Activated CD4-positive, CD25-positive, alpha-beta regulatory T cell (primary cell): ENCODE results near the gene GPR31.

ENCODE experiments used
- DNase-seq, 4 experiments: peaks; one replicate each; lab custom pipeline; 2025; lab: John Stamatoyannopoulos, UW

The GPR31 gene

DNA sequence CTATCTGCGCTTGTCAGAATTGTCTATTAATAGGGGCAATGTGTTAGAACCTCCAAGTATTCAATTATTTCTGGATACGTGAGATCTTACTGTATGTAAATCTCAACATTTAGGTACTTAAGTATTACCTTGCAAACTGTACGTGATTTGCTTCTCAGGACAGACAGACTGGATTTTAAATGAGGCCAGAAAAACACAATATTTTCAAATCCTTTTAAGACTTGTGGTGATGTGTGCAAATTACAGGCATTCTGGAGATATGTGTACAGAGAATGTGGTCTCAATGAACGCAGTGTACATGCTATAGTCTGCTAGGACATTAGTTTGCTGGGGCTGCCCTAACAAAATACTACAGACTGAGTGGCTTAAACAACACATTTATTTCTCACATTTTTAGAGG, 18.0 kb downstream of the GPR31 start:
- DNase-seq: no peak

DNA sequence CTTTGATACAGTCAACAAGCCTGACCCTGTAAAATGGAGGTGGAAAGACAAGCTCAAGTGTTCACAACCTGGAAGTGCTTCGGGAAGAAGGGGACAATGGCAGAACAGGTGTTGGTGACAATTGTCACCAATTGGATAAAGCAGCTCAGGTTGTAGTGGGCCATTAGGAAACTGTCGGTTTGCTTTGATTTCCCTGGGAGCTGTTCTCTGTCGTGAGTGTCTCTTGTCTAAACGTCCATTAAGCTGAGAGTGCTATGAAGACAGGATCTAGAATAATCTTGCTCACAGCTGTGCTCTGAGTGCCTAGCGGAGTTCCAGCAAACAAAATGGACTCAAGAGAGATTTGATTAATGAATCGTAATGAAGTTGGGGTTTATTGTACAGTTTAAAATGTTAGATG, 19.9 kb downstream of the GPR31 start:
- no peak for DNase-seq

DNA sequence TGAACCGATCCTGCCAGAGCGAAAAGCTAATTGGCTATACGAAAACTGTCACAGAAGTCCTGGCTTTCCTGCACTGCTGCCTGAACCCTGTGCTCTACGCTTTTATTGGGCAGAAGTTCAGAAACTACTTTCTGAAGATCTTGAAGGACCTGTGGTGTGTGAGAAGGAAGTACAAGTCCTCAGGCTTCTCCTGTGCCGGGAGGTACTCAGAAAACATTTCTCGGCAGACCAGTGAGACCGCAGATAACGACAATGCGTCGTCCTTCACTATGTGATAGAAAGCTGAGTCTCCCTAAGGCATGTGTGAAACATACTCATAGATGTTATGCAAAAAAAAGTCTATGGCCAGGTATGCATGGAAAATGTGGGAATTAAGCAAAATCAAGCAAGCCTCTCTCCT, 20.7 kb downstream of the GPR31 start:
- DNase-seq: no peak

DNA sequence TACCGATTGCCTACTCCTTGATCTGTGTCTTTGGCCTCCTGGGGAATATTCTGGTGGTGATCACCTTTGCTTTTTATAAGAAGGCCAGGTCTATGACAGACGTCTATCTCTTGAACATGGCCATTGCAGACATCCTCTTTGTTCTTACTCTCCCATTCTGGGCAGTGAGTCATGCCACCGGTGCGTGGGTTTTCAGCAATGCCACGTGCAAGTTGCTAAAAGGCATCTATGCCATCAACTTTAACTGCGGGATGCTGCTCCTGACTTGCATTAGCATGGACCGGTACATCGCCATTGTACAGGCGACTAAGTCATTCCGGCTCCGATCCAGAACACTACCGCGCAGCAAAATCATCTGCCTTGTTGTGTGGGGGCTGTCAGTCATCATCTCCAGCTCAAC, 21.4 kb downstream of the GPR31 start:
- DNase-seq: no peak

DNA sequence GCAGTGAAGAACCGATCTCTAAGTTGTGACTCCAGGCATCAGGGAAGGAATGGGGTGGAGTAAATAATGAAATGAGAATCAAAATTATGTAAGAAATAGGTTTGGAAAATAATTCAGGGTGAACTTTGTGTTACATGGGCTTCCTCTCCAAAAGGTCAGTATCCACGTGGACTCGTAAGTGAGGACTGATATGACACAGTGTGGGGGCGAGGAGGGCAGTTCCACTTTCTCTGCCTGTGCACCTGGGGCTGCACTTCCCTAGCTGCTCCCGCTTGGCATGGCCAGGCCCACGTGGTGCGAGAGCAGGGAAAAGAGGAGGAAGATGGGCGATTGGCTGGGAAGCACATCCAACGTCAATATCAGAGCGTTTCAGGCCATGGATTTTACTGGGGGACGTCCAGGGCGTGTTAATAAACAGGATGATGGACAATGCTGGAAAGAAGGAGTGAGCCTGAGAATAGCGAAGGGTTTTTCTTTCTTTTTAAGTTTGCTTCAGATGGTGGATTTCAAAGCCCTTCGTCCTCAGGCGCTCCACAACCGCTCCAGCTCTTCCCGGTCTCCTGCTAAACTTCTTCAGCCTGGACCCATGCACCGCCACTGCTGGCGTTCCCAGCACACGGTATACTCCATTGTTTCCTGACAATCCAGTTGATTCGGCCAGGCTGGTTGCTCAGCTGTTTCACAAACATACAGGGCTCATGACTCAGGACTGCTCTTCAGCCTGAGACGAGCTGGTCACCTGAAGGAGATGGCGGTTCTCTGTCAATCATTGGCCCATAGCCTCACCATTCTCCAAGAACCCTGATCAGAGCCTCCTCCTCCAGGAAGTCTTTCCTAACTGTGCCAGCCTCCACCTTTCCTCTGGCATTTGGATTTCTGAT, 23.1 kb downstream of the GPR31 start:
- no peak for DNase-seq

DNA sequence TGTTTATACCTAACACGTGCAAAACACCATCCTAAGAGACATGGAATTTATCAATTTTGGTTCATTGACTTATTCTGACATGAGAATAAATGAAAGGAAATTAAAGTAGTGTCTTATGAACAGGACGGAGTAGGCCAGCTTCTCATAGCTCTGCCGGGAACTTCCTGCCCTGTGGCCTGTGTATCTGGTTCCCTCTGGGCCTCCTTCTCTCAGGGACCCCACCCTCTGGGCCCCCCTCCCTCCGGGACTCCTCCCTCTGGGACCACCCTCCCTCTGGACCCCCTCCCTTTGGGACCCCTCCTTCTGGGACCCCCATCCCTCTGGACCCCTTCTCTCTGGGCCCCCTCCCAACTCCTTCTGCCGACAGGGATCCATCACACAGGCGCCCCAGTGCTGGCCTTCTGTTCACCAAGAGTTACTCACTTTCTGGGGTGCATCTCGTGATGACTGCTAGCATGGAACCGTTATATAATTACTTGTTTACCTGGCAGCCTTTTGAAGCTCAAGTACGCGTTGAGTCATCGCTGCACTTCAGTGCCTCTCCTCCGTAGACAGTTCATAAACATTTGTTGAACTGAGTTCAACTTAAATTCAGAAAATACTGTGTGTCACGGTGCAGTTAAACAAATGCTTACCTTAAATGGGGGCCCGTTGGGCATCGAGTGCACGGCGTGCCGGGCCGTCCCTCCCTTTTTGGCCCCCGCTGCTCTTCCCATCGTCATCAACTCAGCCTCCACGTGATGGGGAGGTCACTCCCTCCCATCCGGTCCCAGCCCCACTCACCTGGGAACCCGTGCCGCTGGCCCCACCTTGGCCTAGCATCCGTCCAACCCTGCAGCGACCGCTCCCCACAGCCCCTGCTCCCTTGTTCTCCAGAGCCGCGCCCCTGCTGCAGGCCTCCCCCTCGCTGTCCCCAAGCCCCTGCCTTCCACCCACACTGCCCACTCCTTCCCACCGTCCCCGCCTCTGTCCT, 26.8 kb downstream of the GPR31 start:
- no peak for DNase-seq

DNA sequence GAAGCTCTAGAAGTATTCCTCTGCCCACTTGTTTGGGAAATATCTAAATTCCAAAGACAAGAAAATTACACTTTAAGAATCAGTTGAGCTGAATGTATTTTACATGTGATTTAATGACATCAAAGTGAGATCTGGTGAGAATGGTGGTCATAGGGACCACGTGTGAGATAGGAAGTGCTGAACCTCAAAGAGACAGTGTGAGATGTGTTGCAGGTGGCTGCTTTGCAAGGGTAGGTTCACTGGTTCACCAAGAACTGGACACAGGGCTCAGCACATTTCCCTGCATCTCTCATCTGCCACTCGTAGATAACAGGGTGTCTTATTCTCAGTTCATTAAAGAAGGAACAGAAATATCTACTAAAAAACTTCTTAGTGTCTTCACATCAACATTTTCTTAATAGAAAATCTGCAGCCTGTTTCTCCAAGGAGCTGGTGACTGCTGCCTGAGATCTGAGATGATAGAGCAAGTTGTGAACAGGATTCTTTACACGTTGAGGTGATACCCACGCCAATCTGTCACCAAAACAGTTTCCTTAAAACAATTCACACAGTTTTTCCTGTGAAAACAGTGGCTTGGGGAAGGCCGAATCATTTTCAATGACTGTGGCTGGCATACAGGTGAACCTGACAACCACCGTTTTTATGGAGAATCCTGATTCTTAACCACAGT, 27.6 kb downstream of the GPR31 start:
- no peak for DNase-seq

DNA sequence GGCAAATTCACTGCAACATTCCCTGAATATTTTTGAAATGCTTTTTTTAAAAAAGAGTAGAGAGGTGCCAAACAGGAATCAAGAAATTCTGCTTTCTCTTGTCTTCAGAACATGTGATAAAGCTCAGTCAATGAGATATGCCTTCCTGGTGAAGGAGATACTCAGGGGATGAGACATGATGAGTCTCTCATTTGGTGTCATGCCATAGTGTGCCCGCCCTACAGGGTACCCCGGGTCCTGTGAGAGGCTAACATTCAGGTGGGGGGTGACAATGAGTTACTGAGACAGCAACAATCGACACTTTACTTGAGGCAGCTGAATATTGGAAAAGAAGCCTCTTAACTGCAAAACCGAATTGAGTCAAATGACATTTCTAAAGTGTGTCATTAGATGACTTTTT, 28.2 kb downstream of the GPR31 start:
- DNase-seq: no peak

DNA sequence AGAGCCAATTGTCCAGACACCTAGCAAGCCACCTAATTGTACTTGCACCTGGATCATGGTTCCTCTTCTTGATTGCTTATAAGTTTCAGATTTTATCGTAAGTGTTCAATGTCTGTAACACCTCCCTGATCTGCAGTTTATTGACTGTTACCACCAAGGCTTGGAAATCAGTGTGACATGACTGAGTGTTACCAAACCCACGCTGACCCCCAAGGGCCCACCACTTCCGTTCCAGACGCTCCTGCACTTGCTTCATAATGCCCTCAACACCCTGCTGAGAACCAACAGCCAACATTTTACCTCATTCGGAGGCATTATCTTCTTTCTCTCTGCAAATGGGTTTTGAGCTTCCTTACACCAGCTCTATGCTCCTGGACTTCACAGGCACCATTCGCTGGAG, 28.6 kb downstream of the GPR31 start:
- no peak for DNase-seq

DNA sequence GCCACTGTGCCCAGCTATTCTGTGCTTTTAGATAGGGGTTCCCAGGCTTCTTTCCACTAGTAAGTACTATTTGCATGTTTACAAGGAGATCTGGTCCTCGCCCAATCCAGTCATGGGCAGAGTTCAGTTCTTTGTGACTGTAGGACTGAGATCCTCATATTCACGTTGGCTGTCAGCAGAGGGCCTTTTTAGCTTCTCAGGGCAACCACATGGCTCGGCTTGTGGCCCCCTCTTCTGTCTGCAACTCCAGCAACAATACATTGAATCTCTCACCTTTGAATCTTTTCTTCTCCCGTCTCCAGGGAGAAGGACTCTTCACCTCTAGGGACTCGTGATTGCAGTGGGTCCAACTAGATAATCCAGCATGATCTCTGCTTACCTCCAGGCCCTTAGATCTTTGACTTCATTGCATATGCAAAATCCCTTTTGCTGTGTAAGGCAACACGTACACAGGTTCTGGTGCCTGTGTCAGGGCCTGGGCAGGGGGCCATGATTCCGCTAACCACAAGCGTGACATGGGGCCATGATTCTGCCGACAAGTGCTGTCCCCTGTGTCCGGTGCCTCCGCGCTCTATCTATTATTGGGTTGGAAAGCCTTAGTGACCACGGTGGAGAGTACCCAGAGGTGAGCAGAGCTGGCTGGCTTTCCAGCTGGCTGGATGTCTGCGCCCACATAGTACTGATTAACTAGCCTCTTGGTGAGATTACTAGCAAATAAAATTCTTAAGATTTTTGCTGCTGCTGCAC, 29.8 kb downstream of the GPR31 start:
- DNase-seq: no peak

DNA sequence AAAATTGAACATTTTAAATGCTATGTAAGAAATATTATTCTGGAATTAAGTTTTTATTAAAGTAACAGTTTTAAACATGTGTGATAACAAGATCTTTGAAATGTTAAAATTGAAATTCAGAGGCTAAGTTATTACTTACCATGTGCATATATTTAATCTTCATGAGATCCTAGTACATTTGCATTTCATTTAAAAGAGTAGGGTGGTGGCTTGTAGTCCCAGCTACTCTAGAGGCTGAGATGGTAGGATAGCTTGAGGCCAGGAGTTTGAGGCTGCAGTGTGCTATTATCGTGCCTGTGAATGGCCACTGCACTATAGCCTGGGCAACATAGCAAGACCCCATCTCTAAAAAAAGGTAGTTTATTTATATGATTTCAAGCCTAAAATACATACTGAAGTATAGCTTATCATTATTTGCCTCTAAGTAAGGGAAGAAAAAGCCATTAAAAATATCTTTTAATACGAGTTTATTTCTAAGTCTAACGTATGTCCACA, 31.9 kb downstream of the GPR31 start:
- no peak for DNase-seq

DNA sequence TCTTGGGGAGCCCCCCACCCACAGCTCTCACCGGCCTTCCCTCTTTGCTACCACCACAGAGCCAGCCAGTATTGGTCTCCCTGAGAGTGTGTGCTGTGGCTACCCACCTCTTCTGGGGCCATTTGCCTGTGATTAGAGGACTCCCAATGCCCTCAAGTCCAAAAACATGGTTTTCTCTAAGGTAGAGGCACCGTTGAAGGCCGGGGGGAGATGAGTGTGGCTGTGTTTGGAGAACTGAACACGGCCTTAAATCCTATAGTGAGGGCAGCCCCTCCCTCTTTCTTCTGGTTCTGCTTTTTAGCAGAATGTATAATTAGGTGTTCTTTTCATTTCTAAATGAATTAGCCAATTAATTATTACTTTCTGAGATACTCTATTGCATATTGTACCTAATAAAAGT, 32.4 kb downstream of the GPR31 start:
- DNase-seq: no peak

DNA sequence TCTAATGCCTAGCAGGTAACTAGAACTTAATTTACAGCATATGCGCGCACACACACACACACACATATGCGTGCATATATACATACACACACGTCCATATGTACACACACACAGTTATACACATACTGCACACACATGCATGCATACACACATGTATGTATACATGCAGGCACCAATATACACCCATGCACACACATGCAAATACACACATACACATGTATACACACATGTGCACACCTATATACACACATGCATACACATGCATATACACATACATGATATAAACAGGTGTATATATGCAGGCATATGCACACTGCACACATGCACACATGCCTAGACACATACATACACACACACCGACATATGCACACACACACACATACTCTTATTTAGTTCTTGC, 33.0 kb downstream of the GPR31 start:
- DNase-seq: no peak

DNA sequence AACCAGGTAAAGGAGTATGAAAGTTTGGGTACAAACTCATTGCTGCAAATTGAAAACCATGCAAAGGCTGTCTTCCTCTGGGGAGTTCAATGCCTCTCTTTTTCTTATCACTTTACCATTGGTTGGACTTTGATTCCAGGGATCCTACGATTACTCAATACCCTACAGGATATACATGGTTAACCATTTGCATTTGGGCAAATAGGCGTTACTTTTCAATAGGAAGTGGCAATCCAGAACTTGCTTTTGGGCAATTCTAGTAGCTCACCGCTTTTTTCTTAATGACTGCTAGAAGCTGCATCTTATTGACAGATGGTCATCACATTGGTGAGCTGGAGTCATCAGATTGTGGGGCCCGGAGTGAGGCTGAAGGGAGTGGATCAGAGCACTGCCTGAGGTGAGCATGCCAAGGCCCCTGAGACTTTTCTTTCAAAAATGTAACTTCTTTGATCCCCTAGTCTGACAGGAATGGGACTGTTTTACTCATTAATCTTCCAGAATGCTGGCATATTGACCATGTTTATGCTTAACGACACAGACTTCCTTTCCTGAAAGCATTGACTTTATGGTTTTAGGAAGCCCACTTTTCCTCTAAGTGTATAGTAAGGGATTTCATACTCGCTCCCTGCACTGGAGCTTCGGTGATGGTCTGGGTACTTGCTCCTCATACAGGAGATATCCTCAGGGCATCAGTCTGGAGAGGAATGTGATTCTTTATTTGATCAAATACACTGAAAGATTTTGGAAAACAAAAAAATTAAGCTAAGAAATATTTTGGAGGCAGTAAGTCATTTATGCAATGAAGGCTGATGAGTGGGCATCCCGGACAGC, 34.7 kb downstream of the GPR31 start, which contains the start of gene CCR6:
TSS of gene CCR6 (plus strand) at position 270 of the 831 bp plus-strand sequence. CDS start 13,039 bp downstream, outside the sequence.
- no peak for DNase-seq

DNA sequence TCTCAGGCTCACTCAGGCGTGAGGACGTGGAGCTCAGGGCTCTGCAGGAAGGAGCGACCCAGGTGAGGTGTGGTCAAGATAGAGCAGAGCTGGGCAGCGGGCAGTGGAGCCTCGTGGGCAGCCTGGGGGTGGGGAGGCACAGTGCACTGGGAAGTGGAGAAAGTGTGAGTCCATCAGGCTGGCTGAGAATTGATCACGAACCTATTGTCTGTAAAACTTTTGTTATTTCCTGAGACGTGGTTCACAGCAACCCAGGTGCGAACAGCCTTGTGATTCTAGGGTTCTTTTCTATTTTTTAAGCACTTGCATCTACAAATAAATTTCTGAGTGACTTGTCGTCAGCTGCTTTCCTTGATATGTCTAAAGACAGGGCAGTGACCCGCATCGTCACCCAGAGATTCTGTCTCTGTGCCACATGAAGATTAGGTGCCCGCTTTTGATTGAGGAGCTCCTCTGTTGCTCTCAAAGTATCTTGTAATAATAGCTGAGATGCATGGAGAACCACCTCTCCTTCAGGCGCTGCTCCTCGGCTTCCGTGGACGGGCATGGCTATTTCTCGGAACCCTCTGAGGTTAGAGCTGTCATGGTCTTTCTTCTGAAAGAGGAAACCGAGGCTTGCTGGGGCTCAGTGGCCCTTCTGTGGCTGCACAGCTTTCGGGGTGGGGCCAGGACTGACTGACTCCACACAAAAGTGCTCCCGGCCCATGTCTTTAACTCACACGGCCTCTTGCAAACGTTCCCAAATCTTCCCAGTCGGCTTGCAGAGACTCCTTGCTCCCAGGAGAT, 35.5 kb downstream of the GPR31 start:
- DNase-seq: no peak

DNA sequence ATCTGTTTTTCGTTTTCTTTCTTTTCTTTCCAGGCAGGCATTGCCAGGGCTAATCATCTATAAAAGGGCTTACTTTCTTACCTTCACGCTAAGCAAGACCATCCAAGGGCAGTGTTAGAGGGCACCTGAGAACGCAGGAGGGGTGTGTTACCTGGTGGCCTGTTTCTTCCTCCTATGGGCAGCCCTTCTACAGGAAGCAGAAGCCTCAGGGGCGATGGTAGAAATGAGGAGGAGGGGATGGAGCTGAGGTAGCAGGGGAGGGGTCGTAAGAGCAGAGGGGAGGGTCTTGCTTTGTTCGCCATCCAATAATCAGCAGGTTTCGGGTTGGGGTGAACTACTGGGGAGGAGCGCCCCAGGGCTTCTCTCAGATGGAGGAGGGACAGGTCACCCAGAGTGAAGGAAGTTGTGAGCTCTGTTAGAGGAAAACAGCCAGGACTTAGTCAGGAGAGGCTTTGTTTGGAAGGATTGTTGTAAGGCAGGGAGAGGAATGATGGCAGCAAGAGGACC, 36.4 kb downstream of the GPR31 start:
- DNase-seq: no peak

DNA sequence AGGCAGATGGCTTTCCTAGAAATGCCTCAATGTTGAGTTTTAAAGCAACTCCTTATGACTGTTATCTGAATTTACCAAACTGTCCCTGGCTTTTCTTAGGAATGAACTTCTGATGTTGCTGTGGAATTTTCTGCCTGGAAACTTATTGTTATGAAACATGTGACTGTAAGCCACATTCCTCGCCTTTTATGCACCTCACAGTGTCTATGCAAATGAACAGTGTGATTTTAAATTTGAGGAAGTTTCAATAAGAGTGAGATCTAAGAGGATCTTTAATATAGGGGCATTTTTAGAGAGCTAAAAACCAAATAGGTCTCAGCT, 37.2 kb downstream of the GPR31 start:
- no peak for DNase-seq

DNA sequence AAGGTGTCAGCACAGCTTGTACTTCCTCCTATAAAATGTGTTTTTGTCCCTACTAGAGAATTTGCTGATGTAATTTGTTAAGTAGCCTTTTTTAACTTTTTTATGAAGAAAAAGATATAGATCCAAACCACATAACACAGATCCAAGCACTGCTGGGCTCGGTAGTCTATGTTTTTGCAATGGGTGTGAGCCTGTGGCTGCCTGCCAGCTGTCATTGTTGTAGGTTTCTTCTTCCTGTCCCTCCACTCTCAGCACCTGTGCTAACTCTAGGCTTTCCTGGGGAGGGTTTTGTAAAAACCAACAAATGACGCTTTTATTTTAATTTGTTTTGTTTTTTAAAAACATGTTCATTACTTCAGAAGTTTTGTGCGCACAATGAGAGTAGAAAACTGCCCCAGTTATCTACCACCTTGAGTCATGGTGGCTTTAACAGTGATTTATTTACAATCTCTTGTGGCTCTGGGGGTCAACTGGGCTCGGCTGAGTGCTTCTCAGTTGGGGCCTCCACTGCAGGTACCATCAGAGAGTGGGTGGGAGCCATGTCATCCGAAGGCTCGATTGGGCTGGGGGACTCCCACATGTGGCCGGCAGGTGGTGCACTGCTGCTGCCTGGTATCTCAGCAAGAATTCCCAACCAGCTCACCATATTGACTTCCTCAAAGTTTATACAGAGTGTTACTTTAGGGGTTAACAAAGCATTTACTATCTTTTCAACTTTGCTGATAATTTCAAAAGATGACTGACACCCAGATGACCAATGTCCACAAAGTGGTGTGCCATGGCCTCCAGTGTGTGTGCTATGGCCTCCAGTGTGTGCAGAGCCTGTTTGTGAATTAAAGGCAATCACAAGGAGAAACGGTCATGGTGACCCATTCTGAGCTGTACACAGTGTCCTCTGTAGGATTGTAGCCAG, 37.9 kb downstream of the GPR31 start:
- peak in 2 of 4 experiments; percentile 32 to 36 for DNase-seq
